B cell (primary cell): ENCODE measurements around the gene ZNF793. TPM values are rescaled to one million over a fixed set of nuclear protein-coding genes. Genes with fewer than 3 reads are reported as not detected.

Source experiments
- ATAC-seq: fragments of 200-7000 bp; cut with Tn5 transposase; one replicate; pipeline ENCODE4 v1.10.0; 2021; ENCODE audit warnings: low read depth, mild to moderate bottlenecking, moderate number of reproducible peaks, moderate library complexity
- CTCF ChIA-PET: fragments of 350-600 bp; sonication (Branson Sonifier 250); formaldehyde crosslinking; loops from one replicate; lab custom pipeline; 2021; ENCODE audit warnings: antibody characterized with exemption, inconsistent platforms; lab: Charles Lee
- POLR2A ChIA-PET: fragments of 350-600 bp; sonication (Branson Sonifier 250); formaldehyde crosslinking; loops from one replicate; lab custom pipeline; 2021; ENCODE audit warnings: antibody characterized with exemption; lab: Charles Lee
- DNase-seq: peaks from one replicate; pipeline ENCODE4 v3.0.0; 2013
- H2AFZ ChIP-seq: 2 replicates; pipeline ENCODE4 v1.6.1; 2012; ENCODE audit warnings: mild to moderate bottlenecking, low read depth, low read length; ENCODE audit not compliant: insufficient read depth, poor library complexity, severe bottlenecking
- H3K27ac ChIP-seq, 2 donors: 1 replicate in 1 of 2; 2 replicates in 1 of 2; pipeline ENCODE4 v1.5.1; 2012 to 2013; ENCODE audit warnings: low read length in 2 of 2, mild to moderate bottlenecking in 2 of 2, moderate library complexity in 1 of 2
- H3K27me3 ChIP-seq, 4 experiments: fragments of 200-600 bp in 1 of 4; sonication (generic) in 1 of 4; replicated peaks in 1 of 4; 1 replicate in 2 of 4; 2 replicates in 2 of 4; pipeline versions ENCODE4 v1.6.1 to v1.7.0; 2013 to 2016; ENCODE audit warnings: low read length in 3 of 4, mild to moderate bottlenecking in 2 of 4, mixed read lengths in 1 of 4, moderate library complexity in 1 of 4; ENCODE audit not compliant: insufficient read depth in 4 of 4, control insufficient read depth in 3 of 4; ENCODE audit errors: control extremely low read depth in 1 of 4
- H3K36me3 ChIP-seq, 2 experiments: replicated peaks in 1 of 2; 1 replicate in 1 of 2; 2 replicates in 1 of 2; pipeline versions ENCODE4 v1.6.1 to v1.7.1; 2013; ENCODE audit warnings: low read length in 1 of 2; ENCODE audit not compliant: insufficient read depth in 2 of 2, control insufficient read depth in 1 of 2; ENCODE audit errors: control extremely low read depth in 1 of 2, extremely low read depth in 1 of 2
- H3K4me1 ChIP-seq, 2 donors: fragments of 200-600 bp in 1 of 2; sonication (generic) in 1 of 2; 1 replicate in 1 of 2; 2 replicates in 1 of 2; pipeline versions ENCODE4 v1.5.1 to v1.6.1; 2013 to 2017; ENCODE audit warnings: low read length in 2 of 2; ENCODE audit not compliant: control insufficient read depth in 2 of 2, insufficient read depth in 2 of 2
- H3K4me2 ChIP-seq: replicated peaks from 2 replicates; pipeline ENCODE3; 2012; ENCODE audit warnings: mild to moderate bottlenecking, low read depth, low read length; ENCODE audit not compliant: poor library complexity, severe bottlenecking
- H3K4me3 ChIP-seq, 5 experiments: fragments of 200-600 bp in 1 of 5; sonication (generic) in 1 of 5; 1 replicate in 3 of 5; 2 replicates in 2 of 5; pipeline versions ENCODE4 v1.5.1 to v1.7.0; 2011 to 2016; ENCODE audit warnings: low read length in 4 of 5, mild to moderate bottlenecking in 4 of 5, low read depth in 2 of 5, control low read depth in 1 of 5, moderate library complexity in 1 of 5; ENCODE audit not compliant: insufficient read depth in 1 of 5; ENCODE audit errors: control extremely low read depth in 1 of 5, extremely low read depth in 1 of 5
- H3K79me2 ChIP-seq: fragments of 200-600 bp; sonication (generic); one replicate; pipeline ENCODE4 v1.6.0; 2016; ENCODE audit warnings: low read length; ENCODE audit not compliant: control insufficient read depth, insufficient read depth
- H3K9ac ChIP-seq: fragments of 200-600 bp; sonication (generic); 2 replicates; pipeline ENCODE4 v1.6.1; 2017; ENCODE audit warnings: mild to moderate bottlenecking, low read length, moderate library complexity
- H3K9me3 ChIP-seq, 3 donors: one replicate each; pipeline versions ENCODE4 v1.6.1 to v1.7.1; 2013; ENCODE audit warnings: low read length in 2 of 3; ENCODE audit not compliant: control insufficient read depth in 2 of 3, insufficient read depth in 1 of 3; ENCODE audit errors: control extremely low read depth in 1 of 3
- H4K20me1 ChIP-seq: 2 replicates; pipeline ENCODE4 v1.6.0; 2012; ENCODE audit warnings: mild to moderate bottlenecking, low read length; ENCODE audit not compliant: insufficient read depth, control insufficient read depth, poor library complexity, severe bottlenecking
- H3K27ac Mint-ChIP-seq: one replicate; pipeline ENCODE4 v1.8.0; 2021; ENCODE audit warnings: mixed read lengths
- H3K27me3 Mint-ChIP-seq: one replicate; pipeline ENCODE4 v1.8.0; 2021; ENCODE audit warnings: mixed read lengths
- H3K4me1 Mint-ChIP-seq: one replicate; pipeline ENCODE4 v1.8.0; 2021; ENCODE audit warnings: mixed read lengths
- H3K4me3 Mint-ChIP-seq: one replicate; pipeline ENCODE4 v1.8.0; 2021; ENCODE audit warnings: mixed read lengths
- H3K9me3 Mint-ChIP-seq: one replicate; pipeline ENCODE4 v1.8.0; 2022; ENCODE audit warnings: mixed read lengths; ENCODE audit not compliant: insufficient read depth
- CTCF ChIP-seq: fragments of 200-600 bp; IDR thresholded peaks from one replicate; pipeline ENCODE4 v1.8.0; 2022; ENCODE audit warnings: antibody characterized with exemption, mild to moderate bottlenecking
- EZH2 ChIP-seq: IDR thresholded peaks from 2 replicates; pipeline ENCODE4 v1.6.1; 2012; ENCODE audit warnings: borderline replicate concordance, low read depth, mild to moderate bottlenecking, moderate library complexity, low read length; ENCODE audit not compliant: insufficient read depth, poor library complexity, severe bottlenecking
- WGBS: methylation state at CpG from one replicate; pipeline ENCODE4 v1.1.5; 2013; ENCODE audit warnings: missing lambda C conversion rate; ENCODE audit not compliant: insufficient coverage; 5-methylcytosine and 5-hydroxymethylcytosine counted together
- intact Hi-C: fragments of 100-400 bp; cut with micrococcal nuclease; formaldehyde crosslinking; loops from one replicate; pipeline ENCODE4 v1.10.0; 2022
- polyA plus RNA-seq: library from polyadenylated mRNA; depleted of rRNA; stranded (reverse); fragments of >200 nt; gene quantifications from 2 replicates; pipeline ENCODE4 v1.2.3, GENCODE V29; 2012
- total RNA-seq, 2 donors: library from RNA; stranded (reverse); fragments of 120-200 nt in 1 of 2; gene quantifications; 1 replicate in 1 of 2; 2 replicates in 1 of 2; pipeline versions ENCODE4 v1.2.3 to v1.2.4, GENCODE V29; 2013 to 2022

Gene ZNF793
- total and polyA plus RNA-seq, 2 donors (not counting 1 experiment from before 2014, with no cell fraction given) = 4.1 to 12.7 TPM

GRCh38 chr19:37564624-37565369 is 58.1 kb downstream of the ZNF793 start:
- no peaks in the 10 kb centered on the region for H3K79me2 ChIP-seq
- no peaks in the 10 kb centered on the region for H4K20me1 ChIP-seq
- H3K4me2 ChIP-seq = no peak overlapping the region
- H3K9ac ChIP-seq = no peak overlapping the region
- no peak overlapping the region for H2AFZ ChIP-seq
- no peak for TF ChIP-seq EZH2
- no peak for TF ChIP-seq CTCF
- intact Hi-C loops = no loop called here
- no peaks in the 10 kb centered on the region for H3K4me1 ChIP-seq
- peaks cover 27% of the 10 kb centered on the region for H3K9me3 Mint-ChIP-seq
- H3K27ac Mint-ChIP-seq = no peak overlapping the region
- H3K27ac ChIP-seq = no peak overlapping the region
- no peak for ATAC-seq
- H3K4me3 Mint-ChIP-seq = no peak overlapping the region
- no peaks in the 10 kb centered on the region for H3K4me1 Mint-ChIP-seq
- POLR2A ChIA-PET = no interaction called here
- peak; percentile 15 for DNase-seq
- H3K9me3 ChIP-seq = peaks cover 39 to 98% (median 49%) of the 10 kb centered on the region in 3 donors
- no peaks in the 10 kb centered on the region for H3K27me3 Mint-ChIP-seq
- CTCF ChIA-PET = no interaction called here
- no peaks in the 10 kb centered on the region for H3K27me3 ChIP-seq
- peaks cover 14 to 21% of the 10 kb centered on the region in 2 experiments for H3K36me3 ChIP-seq
- H3K4me3 ChIP-seq = no peak overlapping the region
- WGBS = no CpG with 5 or more reads among the region's 7 CpGs

- Histone ChIP-seq H3K27ac (no peak overlapping the region), H3K79me2 (no peaks in the 10 kb centered on the region), H3K4me1 (no peaks in the 10 kb centered on the region), H3K36me3 (peaks cover 14 to 26% of the 10 kb centered on the region in 2 experiments), H3K9ac (no peak overlapping the region), H3K27me3 (no peaks in the 10 kb centered on the region), H3K9me3 (peaks cover 36 to 99% (median 52%) of the 10 kb centered on the region in 3 donors), H2AFZ (no peak overlapping the region), H3K4me3 (no peak overlapping the region), H4K20me1 (no peaks in the 10 kb centered on the region), H3K4me2 (no peak overlapping the region)
- POLR2A ChIA-PET = no interaction called here
- intact Hi-C loops = no loop called here
- CTCF ChIA-PET = no interaction called here
- Mint-ChIP-seq H3K27ac (no peak overlapping the region), H3K27me3 (no peaks in the 10 kb centered on the region), H3K9me3 (peaks cover 31% of the 10 kb centered on the region), H3K4me1 (no peaks in the 10 kb centered on the region), H3K4me3 (no peak overlapping the region)
- TF ChIP-seq EZH2 (no peak), CTCF (no peak)
- no peak for DNase-seq
- ATAC-seq = no peak
These were observed 58.6 kb downstream of the ZNF793 start for GRCh38 chr19:37565370-37565669.
